Thoracic aorta (tissue), 2 donors: ENCODE data around the gene NTRK3. TPM values are rescaled to one million over a fixed set of nuclear protein-coding genes. Genes with fewer than 3 reads are reported as not detected.

Experiments used
- ATAC-seq: fragments of 150-250 bp; one replicate; pipeline ENCODE4 v1.8.0; 2017; ENCODE audit warnings: low read depth; ENCODE audit not compliant: insufficient number of reproducible peaks, low FRiP score
- DNase-seq: peaks from one replicate; pipeline ENCODE4 v3.0.0-alpha.2; 2020; ENCODE audit warnings: low spot score
- H3K27ac ChIP-seq, 2 donors: fragments of 200-600 bp; sonication (generic); 1 replicate in 1 of 2; 2 replicates in 1 of 2; pipeline ENCODE4 v1.5.1; 2016; ENCODE audit warnings: mild to moderate bottlenecking in 2 of 2, moderate library complexity in 2 of 2
- H3K27me3 ChIP-seq: fragments of 200-600 bp; sonication (generic); replicated peaks from 2 replicates; pipeline ENCODE4 v1.6.0; 2016; ENCODE audit warnings: mild to moderate bottlenecking; ENCODE audit not compliant: insufficient read depth
- H3K36me3 ChIP-seq: fragments of 200-600 bp; sonication (generic); one replicate; pipeline ENCODE4 v1.5.1; 2016
- H3K4me1 ChIP-seq, 2 donors: fragments of 200-600 bp; sonication (generic); 1 replicate in 1 of 2; 2 replicates in 1 of 2; pipeline versions ENCODE4 v1.5.1 to v1.6.0; 2016; ENCODE audit warnings: low read depth in 2 of 2, mild to moderate bottlenecking in 1 of 2; ENCODE audit not compliant: control insufficient read depth in 1 of 2
- H3K4me3 ChIP-seq: fragments of 200-600 bp; sonication (generic); 2 replicates; pipeline ENCODE4 v1.5.1; 2016; ENCODE audit warnings: mild to moderate bottlenecking
- H3K9me3 ChIP-seq: fragments of 200-600 bp; sonication (generic); 2 replicates; pipeline ENCODE4 v1.5.1; 2016
- CTCF ChIP-seq: fragments of 200-600 bp; sonication (generic); IDR thresholded peaks from one replicate; pipeline ENCODE4 v1.5.1; 2019; ENCODE audit warnings: antibody characterized with exemption
- total RNA-seq, 2 donors: library from RNA; depleted of rRNA; stranded (reverse); fragments of >200 nt; gene quantifications; one replicate each; pipeline versions ENCODE4 v1.1.0 to v1.2.3, GENCODE V29; 2016

Gene NTRK3
- total RNA-seq, 2 donors from 2014 or later: 84.9 to 87.3 TPM

GRCh38 chr15:87910301-87910700 lies 346.2 kb downstream of the NTRK3 start:
- DNase-seq: no peak

DNA sequence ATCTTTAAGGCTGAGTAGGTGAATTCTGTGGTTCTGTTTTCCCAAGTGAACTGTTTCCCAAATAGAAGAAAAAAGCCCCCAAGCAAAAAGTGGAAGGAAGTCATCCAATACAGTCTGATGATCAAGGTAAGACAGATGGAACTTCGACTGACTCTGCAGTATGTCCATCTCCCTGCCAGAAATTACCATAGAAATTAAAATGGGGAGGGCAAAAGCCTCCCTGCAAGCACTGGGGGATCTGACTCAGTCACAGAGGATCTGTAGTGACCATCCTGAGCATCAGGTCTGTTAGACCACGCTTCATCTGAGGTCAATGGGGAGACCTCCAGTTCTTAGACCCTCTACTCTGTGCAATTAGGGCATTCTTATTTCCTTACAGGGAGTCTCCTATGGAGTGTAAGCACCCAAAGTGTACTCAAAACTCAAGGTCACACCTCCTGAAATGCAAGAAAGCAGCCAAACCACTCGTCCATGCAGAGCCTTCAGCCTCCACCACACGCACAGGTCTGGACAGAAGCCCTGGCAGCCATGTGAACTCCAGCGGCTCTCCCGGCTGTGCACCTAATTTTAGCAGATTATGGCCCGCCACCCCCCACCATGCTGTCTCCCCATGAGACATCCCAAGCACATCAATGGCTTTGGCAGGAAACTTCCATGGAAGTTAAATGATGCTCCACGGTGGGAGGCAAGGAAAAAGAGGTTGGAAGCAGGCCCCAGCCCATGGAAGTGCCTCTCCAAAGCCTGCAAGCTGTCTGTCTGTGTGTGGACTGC lies 348.7 kb downstream of the NTRK3 start:
- DNase-seq (no peak), ATAC-seq (no peak)
- H3K36me3 ChIP-seq: no peaks in the 10 kb centered on the region
- peaks cover 0 to 9% of the 10 kb centered on the region in 2 donors for H3K4me1 ChIP-seq
- H3K27ac ChIP-seq: no peak overlapping the region
- H3K27me3 ChIP-seq: no peaks in the 10 kb centered on the region
- no peaks in the 10 kb centered on the region for H3K9me3 ChIP-seq
- TF ChIP-seq CTCF: no peak
- no peak overlapping the region for H3K4me3 ChIP-seq

More at GRCh38 chr15:87910301-87910700, 346.2 kb downstream of the NTRK3 start:
- H3K9me3 ChIP-seq: no peaks in the 10 kb centered on the region
- no peak for ATAC-seq
- H3K27ac ChIP-seq: no peak overlapping the region
- no peak for TF ChIP-seq CTCF
- H3K36me3 ChIP-seq: no peaks in the 10 kb centered on the region
- no peaks in the 10 kb centered on the region for H3K4me1 ChIP-seq
- no peaks in the 10 kb centered on the region for H3K27me3 ChIP-seq
- H3K4me3 ChIP-seq: no peak overlapping the region

- Histone ChIP-seq H3K9me3 (no peaks in the 10 kb centered on the region), H3K4me3 (no peak overlapping the region), H3K36me3 (no peaks in the 10 kb centered on the region), H3K4me1 (peaks cover 0 to 20% of the 10 kb centered on the region in 2 donors), H3K27me3 (no peaks in the 10 kb centered on the region), H3K27ac (no peak overlapping the region)
- DNase-seq (no peak), ATAC-seq (no peak)
- TF ChIP-seq CTCF: no peak
These were observed 350.1 kb downstream of the NTRK3 start for GRCh38 chr15:87906444-87906843.

DNA sequence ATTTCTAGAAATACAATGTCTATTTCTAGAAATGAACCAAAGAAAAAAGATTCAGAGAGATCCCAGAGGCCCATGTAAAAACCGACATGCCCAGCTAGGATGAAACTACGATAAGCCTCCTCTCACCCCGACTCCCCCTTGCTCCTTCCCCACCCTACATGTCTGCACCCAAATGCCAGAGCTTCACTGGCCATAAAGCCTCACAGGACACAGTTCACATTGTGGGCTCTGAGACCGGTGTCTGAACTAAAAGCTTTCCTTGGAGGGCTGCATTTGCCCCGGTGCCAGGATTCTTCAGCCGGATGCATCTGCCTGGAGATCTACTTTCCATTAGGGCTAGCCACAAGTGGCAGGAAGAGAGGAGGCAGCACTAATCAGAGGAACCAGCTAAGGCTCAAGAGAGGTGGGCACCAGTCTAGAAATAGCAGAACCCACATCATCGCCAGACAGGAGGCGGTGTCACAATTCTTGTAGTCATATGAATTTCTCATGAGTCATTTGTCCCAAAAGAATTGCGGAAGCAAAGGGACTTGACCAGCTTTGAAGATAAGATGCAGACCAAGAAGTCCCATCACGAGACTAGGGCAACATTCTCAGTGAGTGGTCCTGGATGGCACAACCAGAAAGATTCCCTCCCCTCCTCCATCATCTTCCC lies 353.6 kb downstream of the NTRK3 start:
- Histone ChIP-seq H3K27ac (peak overlapping the region; percentile 68 to 87), H3K36me3 (no peaks in the 10 kb centered on the region), H3K9me3 (no peaks in the 10 kb centered on the region), H3K27me3 (no peaks in the 10 kb centered on the region), H3K4me1 (peaks cover 0 to 33% of the 10 kb centered on the region in 2 donors), H3K4me3 (peak overlapping the region; percentile 59)
- peak; percentile 96 for ATAC-seq
- no peak for TF ChIP-seq CTCF
- DNase-seq: peak; percentile 22

GRCh38 chr15:87901926-87902690 lies 354.4 kb downstream of the NTRK3 start:
- Histone ChIP-seq H3K27ac (peak overlapping the region; percentile 68 to 87), H3K4me1 (peaks cover 0 to 33% of the 10 kb centered on the region in 2 donors), H3K9me3 (no peaks in the 10 kb centered on the region), H3K36me3 (no peaks in the 10 kb centered on the region), H3K27me3 (no peaks in the 10 kb centered on the region), H3K4me3 (no peak overlapping the region)
- ATAC-seq: no peak
- TF ChIP-seq CTCF: no peak
- no peak for DNase-seq
